Adrenal gland (tissue), 5 donors: Measurements from ENCODE around the gene MMADHC.
"Not testable (repeated sequence)": the region's sequence is repeated elsewhere in the genome, so short reads cannot be mapped to it uniquely, and the experiment has no call there.

Experiments used
- POLR2A ChIP-seq, 2 donors: fragments of 450-650 bp; IDR thresholded peaks; one replicate each; pipeline ENCODE4 v1.6.1; 2017; ENCODE audit warnings: antibody characterized with exemption in 2 of 2, mild to moderate bottlenecking in 2 of 2, moderate library complexity in 1 of 2
- TF ChIP-seq, protein P1 (sequence below), 6 experiments: fragments of 450-650 bp in 4 of 6; fragments of 200-600 bp in 2 of 6; sonication (generic) in 1 of 6; IDR thresholded peaks; 1 replicate in 5 of 6; 2 replicates in 1 of 6; pipeline versions ENCODE4 v1.5.1 to v1.8.0; 2016 to 2021; ENCODE audit warnings: antibody characterized with exemption in 6 of 6, mild to moderate bottlenecking in 2 of 6, moderate library complexity in 1 of 6
- donor health status: DM: no; HTN: no; CAD: no.

DNA sequence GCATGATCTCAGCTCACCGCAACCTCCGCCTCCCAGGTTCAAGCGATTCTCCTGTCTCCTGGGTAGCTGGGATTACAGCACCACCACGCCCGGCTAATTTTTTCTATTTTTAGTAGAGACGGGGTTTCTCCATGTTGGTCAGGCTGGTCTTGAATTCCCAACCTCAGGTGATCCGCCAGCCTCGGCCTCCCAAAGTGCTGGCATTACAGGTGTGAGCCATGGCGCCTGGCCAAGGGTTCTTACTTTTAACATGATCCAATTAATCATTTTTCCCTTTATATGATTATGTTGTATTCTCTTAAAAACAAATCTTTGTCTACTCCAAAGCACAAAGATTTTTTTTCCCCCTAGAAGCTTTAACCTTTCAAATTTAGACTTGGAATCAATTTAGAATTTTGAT is 21.9 kb downstream of the MMADHC start:
- TF ChIP-seq, protein P1, sequence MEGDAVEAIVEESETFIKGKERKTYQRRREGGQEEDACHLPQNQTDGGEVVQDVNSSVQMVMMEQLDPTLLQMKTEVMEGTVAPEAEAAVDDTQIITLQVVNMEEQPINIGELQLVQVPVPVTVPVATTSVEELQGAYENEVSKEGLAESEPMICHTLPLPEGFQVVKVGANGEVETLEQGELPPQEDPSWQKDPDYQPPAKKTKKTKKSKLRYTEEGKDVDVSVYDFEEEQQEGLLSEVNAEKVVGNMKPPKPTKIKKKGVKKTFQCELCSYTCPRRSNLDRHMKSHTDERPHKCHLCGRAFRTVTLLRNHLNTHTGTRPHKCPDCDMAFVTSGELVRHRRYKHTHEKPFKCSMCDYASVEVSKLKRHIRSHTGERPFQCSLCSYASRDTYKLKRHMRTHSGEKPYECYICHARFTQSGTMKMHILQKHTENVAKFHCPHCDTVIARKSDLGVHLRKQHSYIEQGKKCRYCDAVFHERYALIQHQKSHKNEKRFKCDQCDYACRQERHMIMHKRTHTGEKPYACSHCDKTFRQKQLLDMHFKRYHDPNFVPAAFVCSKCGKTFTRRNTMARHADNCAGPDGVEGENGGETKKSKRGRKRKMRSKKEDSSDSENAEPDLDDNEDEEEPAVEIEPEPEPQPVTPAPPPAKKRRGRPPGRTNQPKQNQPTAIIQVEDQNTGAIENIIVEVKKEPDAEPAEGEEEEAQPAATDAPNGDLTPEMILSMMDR (IDR thresholded peaks at IDR 0.05): not testable (repeated sequence)
- not testable (repeated sequence) for TF ChIP-seq POLR2A (IDR thresholded peaks at IDR 0.05)
